ENCODE data around the gene ZSWIM5.

- TF ChIP-seq CTCF (IDR thresholded peaks at IDR 0.05 in 4 of 5, conservative IDR thresholded peaks at IDR 0.05 in 1 of 5) (no peak), POLR2A (IDR thresholded peaks at IDR 0.05) (no peak)
These were observed 220.6 kb downstream of the ZSWIM5 start for GRCh38 chr1:44985747-44986359.

Data from gastrocnemius medialis (tissue), 4 donors.